ENCODE measurements around the gene DDIT3.
A peak's percentile ranks its signal among the peaks of the same experiment; 100 is the strongest.

Gene DDIT3

GRCh38 chr12:57481671-57482070 lies 38.6 kb downstream of the DDIT3 start:
- no peak for TF ChIP-seq CTCF (IDR thresholded peaks at IDR 0.05; ENCODE audit: insufficient read depth, low read depth, low read length, missing control alignments)
- H3K4me3 ChIP-seq (ENCODE audit: low read depth, low read length): no peak overlapping the region
- DNase-seq (ENCODE audit: low read depth): no peak

- no peak for TF ChIP-seq CTCF (IDR thresholded peaks at IDR 0.05; ENCODE audit: insufficient read depth, low read depth, low read length, missing control alignments)
- peak; percentile 84 for DNase-seq (ENCODE audit: low read depth)
- H3K4me3 ChIP-seq (ENCODE audit: low read depth, low read length): peak within 1 kb of the TSS; percentile 69
Measured at GRCh38 chr12:57479376-57480115, 40.8 kb downstream of the DDIT3 start, which contains the start of gene ARHGAP9. Gene ARHGAP9 (minus strand): TSS chr12:57479866. CDS start chr12:57479406, 460 bp downstream.

GRCh38 chr12:57479043-57479375 lies 41.3 kb downstream of the DDIT3 start:
- H3K4me3 ChIP-seq (ENCODE audit: low read depth, low read length): peak overlapping the region; percentile 69
- DNase-seq (ENCODE audit: low read depth): peak; percentile 60
- no peak for TF ChIP-seq CTCF (IDR thresholded peaks at IDR 0.05; ENCODE audit: insufficient read depth, low read depth, low read length, missing control alignments)

- DNase-seq (ENCODE audit: low read depth): peak; percentile 66
Measured at GRCh38 chr12:57477710-57478681, 42.3 kb downstream of the DDIT3 start.

GRCh38 chr12:57476993-57477709 lies 43.2 kb downstream of the DDIT3 start:
- TF ChIP-seq CTCF (IDR thresholded peaks at IDR 0.05; ENCODE audit: insufficient read depth, low read depth, low read length, missing control alignments): no peak
- peak overlapping the region; percentile 69 for H3K4me3 ChIP-seq (ENCODE audit: low read depth, low read length)
- DNase-seq (ENCODE audit: low read depth): no peak

More at GRCh38 chr12:57477710-57478681, 42.3 kb downstream of the DDIT3 start:
- peak overlapping the region; percentile 69 for H3K4me3 ChIP-seq (ENCODE audit: low read depth, low read length)
- no peak for TF ChIP-seq CTCF (IDR thresholded peaks at IDR 0.05; ENCODE audit: insufficient read depth, low read depth, low read length, missing control alignments)

GRCh38 chr12:57476162-57476992 lies 43.9 kb downstream of the DDIT3 start:
- peak; percentile 78 for DNase-seq (ENCODE audit: low read depth)
- peak; percentile 66 for TF ChIP-seq CTCF (IDR thresholded peaks at IDR 0.05; ENCODE audit: insufficient read depth, low read depth, low read length, missing control alignments)
- H3K4me3 ChIP-seq (ENCODE audit: low read depth, low read length): peak overlapping the region; percentile 69

Measured in GM12865 (cell line).